Measurements from ENCODE around the gene GRM4.

Gene GRM4

DNA sequence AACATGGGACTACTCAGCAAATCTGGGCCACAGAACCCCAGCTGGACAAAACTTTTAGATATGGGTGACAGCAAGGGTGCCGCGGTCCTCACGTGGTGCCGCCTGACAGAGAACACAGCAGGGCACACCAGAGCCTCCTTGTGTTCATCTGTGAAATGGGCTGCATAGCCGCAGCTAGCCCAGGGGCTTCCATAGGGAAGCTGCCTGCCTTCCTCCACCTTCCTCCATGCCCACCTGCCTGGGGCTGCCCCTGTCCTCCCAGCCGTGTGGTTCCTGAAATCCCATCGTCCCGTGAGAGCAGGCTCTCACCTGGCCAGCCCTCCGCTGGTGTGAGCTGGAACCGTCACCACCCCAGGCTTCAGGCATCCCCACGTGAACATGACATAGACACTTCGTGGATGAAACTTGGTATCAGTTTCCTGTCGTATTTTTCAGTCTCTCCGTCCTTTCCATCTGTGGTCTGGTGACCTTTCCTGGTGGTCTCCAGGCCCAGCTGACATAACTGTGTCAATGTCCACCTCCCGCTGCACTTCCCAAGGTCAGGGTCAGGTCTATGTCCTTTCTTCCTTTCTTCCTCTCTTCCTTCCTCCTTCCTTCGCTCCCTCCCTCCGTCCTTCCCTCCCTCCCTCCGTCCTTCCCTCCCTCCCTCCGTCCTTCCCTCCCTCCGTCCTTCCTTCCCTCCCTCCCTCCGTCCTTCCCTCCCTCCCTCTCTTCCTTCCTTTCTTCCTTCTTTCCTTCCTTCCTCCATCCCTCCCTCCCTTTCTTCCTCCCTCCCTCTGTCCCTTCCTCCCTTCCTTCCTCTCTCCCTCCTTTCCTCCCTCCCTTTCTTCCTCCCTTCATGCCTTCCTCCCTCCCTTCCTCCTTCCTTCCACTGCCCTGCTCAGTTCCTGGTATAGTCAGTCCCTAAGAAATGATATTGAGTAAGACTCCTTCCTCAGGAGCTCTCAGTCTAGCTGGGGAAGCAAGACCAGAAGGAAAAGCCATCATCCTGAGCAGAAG is 78.8 kb downstream of the GRM4 start:
- H3K9ac ChIP-seq (ENCODE audit: low read length) = no peak overlapping the region
- H3K4me2 ChIP-seq (ENCODE audit: low read depth, low read length) = no peak overlapping the region
- TF ChIP-seq, protein P1, sequence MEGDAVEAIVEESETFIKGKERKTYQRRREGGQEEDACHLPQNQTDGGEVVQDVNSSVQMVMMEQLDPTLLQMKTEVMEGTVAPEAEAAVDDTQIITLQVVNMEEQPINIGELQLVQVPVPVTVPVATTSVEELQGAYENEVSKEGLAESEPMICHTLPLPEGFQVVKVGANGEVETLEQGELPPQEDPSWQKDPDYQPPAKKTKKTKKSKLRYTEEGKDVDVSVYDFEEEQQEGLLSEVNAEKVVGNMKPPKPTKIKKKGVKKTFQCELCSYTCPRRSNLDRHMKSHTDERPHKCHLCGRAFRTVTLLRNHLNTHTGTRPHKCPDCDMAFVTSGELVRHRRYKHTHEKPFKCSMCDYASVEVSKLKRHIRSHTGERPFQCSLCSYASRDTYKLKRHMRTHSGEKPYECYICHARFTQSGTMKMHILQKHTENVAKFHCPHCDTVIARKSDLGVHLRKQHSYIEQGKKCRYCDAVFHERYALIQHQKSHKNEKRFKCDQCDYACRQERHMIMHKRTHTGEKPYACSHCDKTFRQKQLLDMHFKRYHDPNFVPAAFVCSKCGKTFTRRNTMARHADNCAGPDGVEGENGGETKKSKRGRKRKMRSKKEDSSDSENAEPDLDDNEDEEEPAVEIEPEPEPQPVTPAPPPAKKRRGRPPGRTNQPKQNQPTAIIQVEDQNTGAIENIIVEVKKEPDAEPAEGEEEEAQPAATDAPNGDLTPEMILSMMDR (IDR thresholded peaks at IDR 0.05; ENCODE audit: low read length) = no peak
- TF ChIP-seq EZH2 (optimal IDR thresholded peaks at IDR 0.05; ENCODE audit: low read depth, low read length) = no peak
- no peak for TF ChIP-seq EZH2phosphoT487 (IDR thresholded peaks at IDR 0.05; ENCODE audit: low read length)
- no peaks in the 10 kb centered on the region for H3K9me2 ChIP-seq (replicated peaks; ENCODE audit: insufficient read depth, low read length)
- no peak for DNase-seq
- no peaks in the 10 kb centered on the region for H3F3A ChIP-seq (ENCODE audit: insufficient read depth, low read length)
- H3K9me3 ChIP-seq (replicated peaks; ENCODE audit: insufficient read depth, low read length) = no peaks in the 10 kb centered on the region
- H3K36me3 ChIP-seq (replicated peaks; ENCODE audit: insufficient read depth, low read length) = no peaks in the 10 kb centered on the region
- no peak overlapping the region for H3K4me3 ChIP-seq (ENCODE audit: low read length)
- H2AFZ ChIP-seq (ENCODE audit: low read length) = no peak overlapping the region
- no peaks in the 10 kb centered on the region for H3K4me1 ChIP-seq (ENCODE audit: low read length)
- H3K79me2 ChIP-seq (ENCODE audit: low read length) = no peaks in the 10 kb centered on the region
- H3K27me3 ChIP-seq (replicated peaks; ENCODE audit: insufficient read depth, low read length) = peaks cover 66% of the 10 kb centered on the region
- H3K27ac ChIP-seq (ENCODE audit: low read length) = no peak overlapping the region
- no peaks in the 10 kb centered on the region for H4K20me1 ChIP-seq (ENCODE audit: insufficient read depth, low read length)

DNA sequence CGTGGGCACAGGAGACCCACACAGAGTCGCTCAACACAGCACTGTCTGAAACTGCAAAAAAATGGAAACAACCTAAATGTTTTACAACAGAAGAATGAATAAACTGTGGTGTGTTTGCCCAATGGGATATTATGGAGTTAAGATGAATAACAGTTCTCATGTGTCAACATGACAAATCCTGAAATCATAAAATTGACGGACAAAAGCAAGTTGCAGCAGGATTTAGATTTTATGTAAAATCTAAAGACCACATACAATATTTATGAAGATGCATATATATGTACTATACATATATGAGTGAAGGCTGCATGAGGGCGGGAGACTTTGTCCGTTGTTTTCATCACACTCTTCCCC is 79.7 kb downstream of the GRM4 start:
- H3K4me3 ChIP-seq (ENCODE audit: low read length) = no peak overlapping the region
- no peak for DNase-seq
- no peaks in the 10 kb centered on the region for H3K79me2 ChIP-seq (ENCODE audit: low read length)
- H3K27ac ChIP-seq (ENCODE audit: low read length) = no peak overlapping the region
- H4K20me1 ChIP-seq (ENCODE audit: insufficient read depth, low read length) = no peaks in the 10 kb centered on the region
- no peak for TF ChIP-seq EZH2phosphoT487 (IDR thresholded peaks at IDR 0.05; ENCODE audit: low read length)
- no peak for TF ChIP-seq EZH2 (optimal IDR thresholded peaks at IDR 0.05; ENCODE audit: low read depth, low read length)
- TF ChIP-seq, protein P1 (IDR thresholded peaks at IDR 0.05; ENCODE audit: low read length) = no peak
- no peak overlapping the region for H3K4me2 ChIP-seq (ENCODE audit: low read depth, low read length)
- no peaks in the 10 kb centered on the region for H3K9me2 ChIP-seq (replicated peaks; ENCODE audit: insufficient read depth, low read length)
- H3K36me3 ChIP-seq (replicated peaks; ENCODE audit: insufficient read depth, low read length) = no peaks in the 10 kb centered on the region
- peaks cover 72% of the 10 kb centered on the region for H3K27me3 ChIP-seq (replicated peaks; ENCODE audit: insufficient read depth, low read length)
- no peaks in the 10 kb centered on the region for H3F3A ChIP-seq (ENCODE audit: insufficient read depth, low read length)
- H3K9me3 ChIP-seq (replicated peaks; ENCODE audit: insufficient read depth, low read length) = no peaks in the 10 kb centered on the region
- no peak overlapping the region for H2AFZ ChIP-seq (ENCODE audit: low read length)
- no peaks in the 10 kb centered on the region for H3K4me1 ChIP-seq (ENCODE audit: low read length)
- H3K9ac ChIP-seq (ENCODE audit: low read length) = no peak overlapping the region

DNA sequence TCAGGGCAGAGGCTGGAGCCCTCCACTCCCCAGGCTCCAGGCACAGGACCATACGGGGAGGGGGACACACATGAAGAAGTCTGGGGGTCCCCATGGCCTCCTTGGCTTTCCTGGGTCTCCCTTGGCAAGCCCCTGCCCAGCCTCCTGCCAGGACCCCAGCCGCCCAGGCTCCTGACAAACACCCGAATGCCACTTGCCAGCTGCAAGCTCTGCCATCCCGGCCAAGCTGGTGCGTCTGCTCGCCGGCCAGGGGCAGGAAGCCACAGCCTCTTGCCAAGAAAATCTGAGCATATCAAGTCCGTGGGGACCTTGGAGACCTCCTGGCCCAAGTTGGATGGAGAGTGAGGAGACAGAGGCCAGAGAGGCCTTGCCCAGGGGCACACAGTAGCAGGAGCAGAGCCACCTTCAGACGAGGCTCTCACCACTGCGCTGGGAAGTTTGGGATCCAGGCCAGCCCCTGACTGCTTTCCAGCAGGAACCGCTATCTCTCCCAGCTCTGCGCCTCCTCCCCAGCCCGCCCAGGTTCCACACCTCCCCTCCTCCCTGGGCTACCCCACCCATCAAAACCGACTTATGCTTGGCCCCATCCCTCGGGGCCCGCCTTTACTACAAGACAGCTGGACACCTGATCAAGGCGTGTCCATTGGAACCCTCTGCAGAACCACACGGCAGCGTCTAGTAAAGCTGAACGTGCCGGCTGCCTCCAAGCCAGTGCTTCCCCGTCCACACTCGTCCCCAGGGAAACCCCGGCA is 80.2 kb downstream of the GRM4 start:
- H3K4me3 ChIP-seq (ENCODE audit: low read length) = no peak overlapping the region
- H3K36me3 ChIP-seq (replicated peaks; ENCODE audit: insufficient read depth, low read length) = no peaks in the 10 kb centered on the region
- H3F3A ChIP-seq (ENCODE audit: insufficient read depth, low read length) = no peaks in the 10 kb centered on the region
- H3K79me2 ChIP-seq (ENCODE audit: low read length) = no peaks in the 10 kb centered on the region
- peaks cover 77% of the 10 kb centered on the region for H3K27me3 ChIP-seq (replicated peaks; ENCODE audit: insufficient read depth, low read length)
- no peaks in the 10 kb centered on the region for H4K20me1 ChIP-seq (ENCODE audit: insufficient read depth, low read length)
- TF ChIP-seq EZH2 (optimal IDR thresholded peaks at IDR 0.05; ENCODE audit: low read depth, low read length) = no peak
- TF ChIP-seq, protein P1 (IDR thresholded peaks at IDR 0.05; ENCODE audit: low read length) = no peak
- no peak for TF ChIP-seq EZH2phosphoT487 (IDR thresholded peaks at IDR 0.05; ENCODE audit: low read length)
- DNase-seq = no peak
- H3K9me3 ChIP-seq (replicated peaks; ENCODE audit: insufficient read depth, low read length) = no peaks in the 10 kb centered on the region
- H3K27ac ChIP-seq (ENCODE audit: low read length) = no peak overlapping the region
- H3K4me1 ChIP-seq (ENCODE audit: low read length) = no peaks in the 10 kb centered on the region
- no peak overlapping the region for H3K4me2 ChIP-seq (ENCODE audit: low read depth, low read length)
- H3K9ac ChIP-seq (ENCODE audit: low read length) = no peak overlapping the region
- H3K9me2 ChIP-seq (replicated peaks; ENCODE audit: insufficient read depth, low read length) = no peaks in the 10 kb centered on the region
- no peak overlapping the region for H2AFZ ChIP-seq (ENCODE audit: low read length)
